GM12878 (cell line): ENCODE results near the gene NT5C3B.

Experiments
- ATF3 ChIP-seq: IDR thresholded peaks from 2 replicates; pipeline ENCODE4 v1.6.1; 2011; ENCODE audit warnings: low read depth, mild to moderate bottlenecking, low read length, moderate library complexity, borderline replicate concordance; ENCODE audit errors: extremely low read depth
- BCL3 ChIP-seq: IDR thresholded peaks from 2 replicates; pipeline ENCODE4 v1.6.1; 2011; ENCODE audit warnings: borderline replicate concordance, low read depth, mild to moderate bottlenecking, moderate library complexity, low read length; ENCODE audit not compliant: insufficient read depth, poor library complexity, severe bottlenecking
- EZH2 ChIP-seq: IDR thresholded peaks from 2 replicates; pipeline ENCODE4 v1.6.1; 2012; ENCODE audit warnings: low read depth, mild to moderate bottlenecking, control low read depth, inconsistent platforms, low read length, borderline replicate concordance; ENCODE audit not compliant: control insufficient read depth
- HDAC2 ChIP-seq: fragments of 200-600 bp; sonication (generic); IDR thresholded peaks from 2 replicates; pipeline ENCODE4 v1.6.1; 2017
- HSF1 ChIP-seq: fragments of 150-350 bp; IDR thresholded peaks from 2 replicates; pipeline ENCODE4 v1.6.1; 2014; ENCODE audit warnings: mild to moderate bottlenecking, low read depth, low read length
- JUNB ChIP-seq: IDR thresholded peaks from 2 replicates; pipeline ENCODE4 v1.6.1; 2016; ENCODE audit warnings: antibody characterized with exemption, mild to moderate bottlenecking
- PKNOX1 ChIP-seq: fragments of 450-650 bp; IDR thresholded peaks from 2 replicates; pipeline ENCODE4 v1.6.1; 2016; ENCODE audit warnings: mild to moderate bottlenecking
- POLR2A ChIP-seq: IDR thresholded peaks from 2 replicates; pipeline ENCODE4 v1.6.1; 2011; ENCODE audit warnings: low read depth, mild to moderate bottlenecking, low read length
- SIN3A ChIP-seq: IDR thresholded peaks from 2 replicates; pipeline ENCODE4 v1.6.1; 2012; ENCODE audit warnings: low read depth, low read length, improper control_type of control experiment
- TCF12 ChIP-seq: IDR thresholded peaks from 2 replicates; pipeline ENCODE4 v1.6.1; 2011; ENCODE audit warnings: low read depth, mild to moderate bottlenecking, low read length

- TF ChIP-seq HSF1, result no peak
- TF ChIP-seq JUNB, result no peak
- no peak for TF ChIP-seq SIN3A
- no peak for TF ChIP-seq POLR2A
- no peak for TF ChIP-seq EZH2
- TF ChIP-seq BCL3, result no peak
- TF ChIP-seq HDAC2, result no peak
- TF ChIP-seq ATF3, result no peak
- TF ChIP-seq PKNOX1, result no peak
- TF ChIP-seq TCF12, result no peak
Measured at GRCh38 chr17:41813152-41813680, 22.8 kb downstream of the NT5C3B start.
